Measurements from ENCODE around the gene HIGD1B. TPM values are rescaled to one million over a fixed set of nuclear protein-coding genes. Genes with fewer than 3 reads are reported as not detected.
A peak's percentile ranks its signal among the peaks of the same experiment; 100 is the strongest.

The HIGD1B gene
- total RNA-seq, 4 donors from 2014 or later, result 1.8 to 6.6 (median 4.4) TPM

DNA sequence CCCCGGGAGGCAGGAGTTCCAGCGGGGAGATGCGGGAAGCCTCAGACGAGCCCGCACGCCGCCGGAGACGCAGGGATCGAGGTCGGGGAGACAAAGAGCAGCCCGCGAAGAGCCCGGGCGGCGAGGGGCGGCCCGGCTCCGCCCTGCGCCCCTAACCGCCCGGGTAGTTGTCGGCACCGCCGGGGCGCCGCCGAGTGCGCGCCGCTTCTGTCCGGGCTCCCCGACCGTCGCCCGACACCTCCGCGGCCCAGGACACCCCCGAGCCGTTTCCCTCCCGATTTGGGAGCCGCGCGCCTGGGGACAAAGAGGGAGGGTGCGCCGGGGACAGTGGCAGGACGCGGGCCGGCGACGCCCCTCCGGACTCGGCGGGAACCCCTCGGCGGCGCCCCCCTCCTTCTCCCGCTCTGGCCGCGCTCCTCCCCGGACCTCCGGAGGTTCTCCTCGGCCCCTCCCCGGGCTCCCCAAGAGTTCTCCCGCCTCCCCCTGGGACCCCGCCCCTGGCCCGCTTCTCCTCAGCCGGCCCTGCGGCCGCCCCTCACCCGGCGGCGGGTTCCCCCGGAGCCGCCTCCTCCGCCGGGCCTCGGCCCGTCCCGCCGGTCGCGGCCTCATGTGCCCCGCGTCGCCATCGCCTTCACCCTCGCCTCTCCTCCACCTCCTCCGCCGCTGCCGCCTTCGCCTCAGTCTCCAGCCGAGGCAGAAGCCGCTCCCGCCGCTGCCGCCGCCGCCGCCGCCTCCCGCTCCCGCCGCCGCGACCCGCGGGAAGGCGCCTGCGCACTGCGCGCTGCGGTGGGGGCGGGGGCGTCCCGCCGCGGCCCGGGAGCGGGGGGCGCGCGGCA, 17.9 kb upstream of the HIGD1B start, which contains the start of gene GJC1:
GJC1 (minus strand) TSS at position 765 of the 836 bp plus-strand sequence. CDS start 24,470 bp downstream, outside the sequence.
- peaks cover 60 to 78% (median 72%) of the 10 kb centered on the region in 3 donors for H3K27me3 ChIP-seq
- H3K4me1 ChIP-seq, result peaks cover 0 to 7% of the 10 kb centered on the region in 2 donors
- intact Hi-C loops (cut with DNase I; ENCODE audit: low total_unique reads), result no loop called here
- no peaks in the 10 kb centered on the region for H3K9me3 ChIP-seq
- no peaks in the 10 kb centered on the region for H3K36me3 ChIP-seq
- ATAC-seq (no peak), DNase-seq (no peak)
- TF ChIP-seq POLR2A (IDR thresholded peaks at IDR 0.05), result no peak
- TF ChIP-seq, protein P1, sequence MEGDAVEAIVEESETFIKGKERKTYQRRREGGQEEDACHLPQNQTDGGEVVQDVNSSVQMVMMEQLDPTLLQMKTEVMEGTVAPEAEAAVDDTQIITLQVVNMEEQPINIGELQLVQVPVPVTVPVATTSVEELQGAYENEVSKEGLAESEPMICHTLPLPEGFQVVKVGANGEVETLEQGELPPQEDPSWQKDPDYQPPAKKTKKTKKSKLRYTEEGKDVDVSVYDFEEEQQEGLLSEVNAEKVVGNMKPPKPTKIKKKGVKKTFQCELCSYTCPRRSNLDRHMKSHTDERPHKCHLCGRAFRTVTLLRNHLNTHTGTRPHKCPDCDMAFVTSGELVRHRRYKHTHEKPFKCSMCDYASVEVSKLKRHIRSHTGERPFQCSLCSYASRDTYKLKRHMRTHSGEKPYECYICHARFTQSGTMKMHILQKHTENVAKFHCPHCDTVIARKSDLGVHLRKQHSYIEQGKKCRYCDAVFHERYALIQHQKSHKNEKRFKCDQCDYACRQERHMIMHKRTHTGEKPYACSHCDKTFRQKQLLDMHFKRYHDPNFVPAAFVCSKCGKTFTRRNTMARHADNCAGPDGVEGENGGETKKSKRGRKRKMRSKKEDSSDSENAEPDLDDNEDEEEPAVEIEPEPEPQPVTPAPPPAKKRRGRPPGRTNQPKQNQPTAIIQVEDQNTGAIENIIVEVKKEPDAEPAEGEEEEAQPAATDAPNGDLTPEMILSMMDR (IDR thresholded peaks at IDR 0.05 in 4 of 5, conservative IDR thresholded peaks at IDR 0.05 in 1 of 5), result no peak
- peak within 1 kb of the TSS; percentile 50 to 66 (median 54) for H3K27ac ChIP-seq
- in situ Hi-C loops (cut with MboI; ENCODE audit: low sequenced_read_pairs in 4 of 4), result no loop called here
- H3K4me3 ChIP-seq, result peak within 1 kb of the TSS; percentile 48 to 56 (median 52)

DNA sequence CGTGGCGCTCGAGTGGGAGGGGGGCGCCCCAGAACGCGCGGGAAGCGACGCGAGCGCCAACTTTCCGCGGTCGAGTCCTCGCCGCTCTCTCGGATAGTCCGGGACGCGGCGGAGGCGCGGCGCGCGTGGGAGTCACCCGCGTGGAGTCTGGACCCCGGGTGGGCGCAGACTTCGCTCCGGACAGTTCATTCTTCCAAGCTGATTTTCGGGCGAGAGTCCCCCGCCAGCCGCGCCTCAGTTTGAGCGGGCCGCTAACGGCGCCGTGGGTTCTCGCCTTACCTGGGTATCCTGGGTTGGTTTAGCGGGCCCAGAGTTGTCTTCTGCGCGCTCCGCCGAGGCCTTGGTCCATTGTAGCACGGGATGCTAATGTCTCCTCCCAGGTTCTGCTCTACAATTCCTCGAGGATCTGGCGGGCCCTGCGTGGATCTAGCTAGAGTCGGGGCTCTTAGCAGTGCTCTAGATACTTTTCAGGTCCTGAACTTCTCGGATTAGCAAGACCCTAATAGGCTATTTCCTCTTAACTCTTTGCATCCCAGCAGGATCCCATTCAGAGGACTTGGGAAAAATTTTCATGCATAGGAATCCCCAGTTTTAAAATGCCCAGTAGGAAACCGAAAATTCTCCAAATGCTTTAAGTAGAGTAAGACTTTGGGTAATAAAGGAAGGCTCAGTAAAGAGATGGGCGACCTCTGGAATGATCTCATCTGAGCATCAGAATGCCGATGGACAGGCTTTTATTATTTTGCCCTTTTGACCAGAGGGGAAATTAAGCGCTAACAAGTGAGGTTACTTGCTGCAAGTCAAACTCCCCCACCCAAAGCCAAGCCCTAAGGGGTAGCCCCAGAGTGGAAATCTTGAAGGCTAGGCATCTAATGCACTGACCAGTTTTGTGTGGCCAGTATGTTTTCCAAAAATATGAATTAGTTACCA, 17.1 kb upstream of the HIGD1B start:
- no peaks in the 10 kb centered on the region for H3K9me3 ChIP-seq
- H3K4me3 ChIP-seq, result peak overlapping the region; percentile 48 to 53 (median 51)
- peak overlapping the region; percentile 33 to 66 (median 50) for H3K27ac ChIP-seq
- DNase-seq (no peak), ATAC-seq (no peak)
- no peaks in the 10 kb centered on the region for H3K36me3 ChIP-seq
- TF ChIP-seq, protein P1 (IDR thresholded peaks at IDR 0.05 in 4 of 5, conservative IDR thresholded peaks at IDR 0.05 in 1 of 5), result no peak
- peaks cover 56 to 73% (median 66%) of the 10 kb centered on the region in 3 donors for H3K27me3 ChIP-seq
- in situ Hi-C loops (cut with MboI; ENCODE audit: low sequenced_read_pairs in 4 of 4) (no loop called here), intact Hi-C loops (cut with DNase I; ENCODE audit: low total_unique reads) (no loop called here)
- peaks cover 0 to 7% of the 10 kb centered on the region in 2 donors for H3K4me1 ChIP-seq

DNA sequence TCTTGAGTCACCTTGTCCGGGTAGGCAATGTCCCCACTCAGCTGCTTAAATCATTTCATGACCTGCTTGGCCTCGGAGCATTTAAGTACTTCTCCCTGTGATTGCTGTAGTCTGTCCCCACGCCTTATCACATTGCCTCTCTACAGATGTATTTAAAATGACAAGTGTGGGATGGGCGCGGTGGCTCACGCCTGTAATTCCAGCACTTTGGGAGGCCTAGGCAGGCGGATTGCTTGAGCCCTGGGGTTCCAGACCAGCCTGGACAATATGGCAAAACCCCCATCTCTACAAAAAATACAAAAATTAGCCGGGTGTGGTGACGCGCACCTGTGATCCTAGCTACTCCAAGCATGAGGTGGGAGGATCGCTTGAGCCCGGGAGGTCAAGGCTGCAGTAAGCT, 16.3 kb upstream of the HIGD1B start:
- in situ Hi-C loops (cut with MboI; ENCODE audit: low sequenced_read_pairs in 4 of 4), result no loop called here
- ATAC-seq (no peak), DNase-seq (no peak)
- H3K4me3 ChIP-seq, result peak overlapping the region in 1 of 4 donors; percentile 52
- H3K36me3 ChIP-seq, result no peaks in the 10 kb centered on the region
- intact Hi-C loops (cut with DNase I; ENCODE audit: low total_unique reads), result no loop called here
- TF ChIP-seq POLR2A (IDR thresholded peaks at IDR 0.05), result no peak
- TF ChIP-seq, protein P1 (IDR thresholded peaks at IDR 0.05 in 4 of 5, conservative IDR thresholded peaks at IDR 0.05 in 1 of 5), result no peak
- peaks cover 48 to 72% (median 58%) of the 10 kb centered on the region in 3 donors for H3K27me3 ChIP-seq
- H3K4me1 ChIP-seq, result peaks cover 0 to 7% of the 10 kb centered on the region in 2 donors
- no peak overlapping the region for H3K27ac ChIP-seq
- H3K9me3 ChIP-seq, result no peaks in the 10 kb centered on the region

DNA sequence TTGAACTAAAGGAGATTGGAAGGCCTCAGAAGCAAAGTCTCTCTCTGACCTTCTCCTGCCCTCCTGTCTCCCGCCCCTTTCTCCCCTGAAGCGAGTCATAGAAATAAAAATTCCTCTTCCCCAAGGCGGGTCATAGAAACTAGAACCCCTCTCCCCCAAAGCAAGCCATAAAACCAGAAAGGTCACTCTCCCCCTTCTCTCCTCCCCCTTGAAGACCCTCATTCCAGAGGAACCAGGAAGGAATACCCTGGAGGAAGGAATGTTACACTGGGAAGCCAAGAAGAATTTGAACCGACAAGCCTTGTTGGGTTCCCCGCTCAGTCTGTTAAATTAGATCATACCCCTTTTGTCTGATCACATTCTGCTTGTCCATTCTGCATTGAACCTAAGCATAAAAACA, 14.9 kb upstream of the HIGD1B start:
- Histone ChIP-seq H3K36me3 (no peaks in the 10 kb centered on the region), H3K27ac (no peak overlapping the region), H3K9me3 (no peaks in the 10 kb centered on the region), H3K4me3 (no peak overlapping the region), H3K4me1 (peaks cover 0 to 7% of the 10 kb centered on the region in 2 donors), H3K27me3 (peaks cover 34 to 57% (median 46%) of the 10 kb centered on the region in 3 donors)
- DNase-seq, result no peak
- intact Hi-C loops (cut with DNase I; ENCODE audit: low total_unique reads), result no loop called here
- in situ Hi-C loops (cut with MboI; ENCODE audit: low sequenced_read_pairs in 4 of 4), result no loop called here
- TF ChIP-seq, protein P1 (IDR thresholded peaks at IDR 0.05 in 4 of 5, conservative IDR thresholded peaks at IDR 0.05 in 1 of 5), result no peak
- no peak for TF ChIP-seq POLR2A (IDR thresholded peaks at IDR 0.05)
- no peak for ATAC-seq
